HL-60/S4 (cell line): ENCODE results near the gene MITF.

Experiments
- in situ Hi-C: fragments of 300-500 bp; cut with MboI; formaldehyde crosslinking; loops from 2 replicates; pipeline ENCODE4 v1.14.3; 2022; ENCODE audit warnings: low sequenced_read_pairs

The MITF gene

DNA sequence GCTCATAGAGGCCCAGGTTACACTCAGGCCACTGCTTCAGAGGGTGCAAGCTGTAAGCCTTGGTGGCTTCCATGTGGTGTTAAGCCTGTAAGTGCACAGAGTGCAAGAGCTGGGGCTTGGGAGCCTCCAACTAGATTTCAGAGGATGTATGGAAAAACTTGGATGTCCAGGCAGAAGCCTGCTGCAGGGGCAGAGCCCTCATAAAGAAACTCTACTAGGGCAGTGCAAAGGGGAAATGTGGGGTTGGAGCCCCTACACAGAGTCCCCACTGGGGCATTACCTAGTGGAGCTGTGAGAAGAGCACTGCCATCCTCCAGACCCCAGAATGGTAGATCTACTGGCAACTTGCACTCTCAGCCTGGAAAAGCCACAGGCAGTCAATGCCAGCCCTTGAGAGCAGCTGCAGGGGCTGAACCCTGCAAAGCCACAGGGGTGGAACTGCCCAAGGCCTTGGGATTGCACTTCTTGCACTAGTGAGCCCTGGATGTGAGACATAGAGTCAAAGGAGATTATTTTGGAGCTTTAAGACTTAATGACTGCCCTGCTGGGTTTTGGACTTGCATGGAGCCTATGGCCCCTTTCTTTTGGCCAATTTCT, 14.0 kb downstream of the MITF start:
- in situ Hi-C loops: no loop called here

DNA sequence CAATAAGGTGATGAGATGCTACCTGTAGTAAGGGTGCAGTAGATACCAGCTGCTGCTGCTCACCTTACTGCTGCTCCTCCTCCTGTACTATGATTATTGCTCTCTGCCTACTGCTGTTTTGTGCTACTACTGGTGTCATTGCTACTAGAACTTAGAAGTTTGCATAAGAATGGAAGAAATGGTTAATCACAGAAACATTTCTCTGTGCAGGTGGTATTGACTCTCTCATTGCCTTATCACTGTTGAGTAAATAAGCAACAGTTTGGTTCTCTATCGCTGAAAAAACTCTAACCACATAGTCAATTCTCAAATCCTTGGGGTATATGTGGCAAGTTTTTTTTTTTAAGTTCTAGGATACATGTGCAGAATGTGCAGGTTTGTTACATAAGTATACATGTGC, 16.5 kb downstream of the MITF start:
- in situ Hi-C loops: no loop called here

DNA sequence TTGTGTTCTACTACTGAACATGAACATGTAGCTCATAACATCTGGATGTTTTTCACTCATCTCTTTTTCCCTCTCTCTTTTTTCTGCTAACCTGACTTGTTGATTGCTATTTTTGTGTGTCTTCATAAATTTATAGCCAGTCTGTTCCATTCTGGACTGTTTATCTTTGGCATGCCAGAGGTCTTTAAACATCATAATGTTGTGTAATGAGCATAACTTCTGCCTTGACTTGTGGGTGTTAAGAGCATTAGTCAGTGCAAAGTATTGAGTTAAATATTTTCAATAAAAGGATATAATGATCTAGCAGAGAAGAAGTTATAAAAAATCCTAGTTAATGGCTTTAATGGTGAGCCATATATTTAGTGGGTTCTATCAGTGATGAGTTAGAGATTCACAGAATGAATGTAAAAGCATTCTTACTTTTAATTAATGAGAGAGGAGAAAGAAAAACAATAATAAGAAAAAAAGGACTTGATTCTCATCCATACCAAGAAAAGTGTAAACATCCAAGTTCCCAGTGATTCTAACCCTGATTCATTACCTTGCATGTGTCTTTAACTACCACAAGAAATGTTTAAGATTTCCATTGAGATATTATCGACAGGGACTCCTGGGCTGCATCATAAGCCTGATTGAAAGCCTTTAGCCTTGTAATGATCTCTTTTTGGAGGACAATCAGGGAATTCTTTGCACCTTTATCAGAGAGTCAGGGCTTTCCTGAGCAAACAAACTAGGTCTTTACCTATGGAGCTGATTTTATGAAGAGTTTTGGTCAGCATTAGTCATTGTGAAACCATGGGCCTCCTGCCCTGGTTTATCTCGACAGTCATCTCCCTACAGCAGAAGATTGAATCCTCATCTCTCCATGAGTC, 22.9 kb downstream of the MITF start:
- in situ Hi-C loops: no loop called here

- in situ Hi-C loops: no loop called here
Measured at GRCh38 chr3:69762768-69763229, 23.5 kb downstream of the MITF start.

DNA sequence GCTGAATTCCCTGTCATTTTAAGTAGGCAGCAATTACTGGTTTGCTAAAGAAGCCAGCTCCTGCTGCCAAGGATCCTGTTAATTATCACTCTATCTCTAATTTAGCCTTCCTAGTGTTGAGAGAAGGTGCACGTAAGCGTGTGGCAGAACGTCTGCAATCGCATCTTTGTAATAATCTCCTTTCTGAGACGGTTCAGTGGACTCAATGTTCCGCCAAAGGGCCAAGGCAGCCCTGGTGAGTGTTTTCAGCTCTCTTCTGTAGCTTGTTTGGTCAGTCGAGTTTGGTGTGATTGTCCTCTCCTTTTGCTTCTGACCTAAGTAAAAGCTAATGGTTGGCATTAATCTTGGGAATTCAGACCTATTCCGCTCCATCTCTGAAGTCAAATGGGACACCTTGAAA, 24.2 kb downstream of the MITF start:
- in situ Hi-C loops: no loop called here

- in situ Hi-C loops: no loop called here
Measured at GRCh38 chr3:69764121-69764741, 25.0 kb downstream of the MITF start.

- in situ Hi-C loops: no loop called here
Measured at GRCh38 chr3:69764861-69765260, 25.6 kb downstream of the MITF start.

GRCh38 chr3:69766638-69767037, 27.4 kb downstream of the MITF start:
- in situ Hi-C loops: no loop called here

DNA sequence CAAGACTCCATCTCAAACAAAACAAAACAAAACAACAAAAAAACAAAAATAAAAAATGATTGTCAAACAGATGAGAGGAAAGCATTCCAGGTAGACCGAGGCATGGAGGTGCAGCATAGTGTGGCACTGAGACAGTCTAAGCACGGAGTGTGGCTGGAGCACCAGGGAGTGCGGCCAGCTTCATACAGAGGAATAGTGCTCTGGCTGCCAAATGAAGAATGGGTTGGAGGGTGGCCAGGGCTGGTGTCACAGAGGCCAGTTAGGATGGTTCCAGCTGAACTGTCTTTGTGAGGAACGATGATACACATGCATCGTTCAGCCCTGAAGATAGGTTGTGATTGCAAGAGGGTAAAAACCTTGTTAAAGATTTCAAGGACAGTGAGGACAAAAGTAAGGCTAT, 28.3 kb downstream of the MITF start:
- in situ Hi-C loops: no loop called here

DNA sequence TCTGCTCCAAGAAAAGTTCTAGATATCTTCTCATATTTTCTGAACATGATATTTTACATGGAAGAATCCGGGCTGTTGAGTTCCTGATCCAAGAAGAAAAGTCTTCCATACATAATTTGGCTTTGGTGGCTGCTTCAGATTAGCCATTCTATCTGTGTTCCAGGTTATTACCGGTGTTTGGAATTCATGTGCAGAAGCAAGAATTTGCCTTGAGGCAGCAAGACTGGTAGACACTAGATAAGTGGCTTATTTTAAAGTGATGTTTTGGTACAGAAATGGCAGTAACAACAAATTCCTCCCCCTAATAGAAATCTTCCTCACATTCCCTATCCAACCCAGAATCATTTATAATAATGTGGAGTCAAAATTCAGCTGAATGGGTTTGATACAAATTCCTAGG, 29.2 kb downstream of the MITF start:
- in situ Hi-C loops: no loop called here

GRCh38 chr3:69770219-69770618, 31.0 kb downstream of the MITF start:
- in situ Hi-C loops: no loop called here

GRCh38 chr3:69770976-69771634, 31.8 kb downstream of the MITF start:
- in situ Hi-C loops: no loop called here

DNA sequence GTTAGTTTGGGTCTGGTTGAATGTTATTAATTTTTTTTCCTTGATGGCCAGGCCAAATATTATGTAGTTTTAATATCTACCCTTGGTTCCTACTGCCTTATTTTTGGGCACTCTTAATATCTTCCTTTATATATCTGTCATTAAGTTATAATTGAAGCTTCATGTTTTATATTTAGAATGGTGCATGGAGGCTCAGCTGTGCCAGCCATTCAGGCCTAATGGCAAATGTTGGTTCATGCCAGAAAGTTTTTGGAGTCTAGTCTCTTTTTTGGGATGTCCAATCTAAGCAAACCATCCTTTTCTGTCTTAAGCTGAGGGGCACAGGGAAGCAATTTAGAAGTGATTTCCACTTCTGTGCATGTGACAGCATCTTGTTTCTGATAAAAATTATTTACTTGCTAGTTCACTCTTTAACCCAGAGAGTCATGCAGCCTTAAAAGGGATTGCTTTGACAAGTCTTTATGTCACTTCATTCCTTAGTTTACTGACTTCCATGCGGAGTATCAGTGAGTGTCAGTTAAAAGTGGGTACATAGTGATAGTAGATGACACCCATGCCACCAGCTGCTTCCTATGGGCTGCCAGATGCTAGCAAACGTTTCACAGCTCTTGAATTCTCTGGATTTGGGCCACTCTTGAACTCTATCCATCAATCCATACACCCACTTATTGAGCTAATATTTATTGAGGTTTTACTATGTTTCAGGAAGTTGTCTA, 33.0 kb downstream of the MITF start:
- in situ Hi-C loops: no loop called here

DNA sequence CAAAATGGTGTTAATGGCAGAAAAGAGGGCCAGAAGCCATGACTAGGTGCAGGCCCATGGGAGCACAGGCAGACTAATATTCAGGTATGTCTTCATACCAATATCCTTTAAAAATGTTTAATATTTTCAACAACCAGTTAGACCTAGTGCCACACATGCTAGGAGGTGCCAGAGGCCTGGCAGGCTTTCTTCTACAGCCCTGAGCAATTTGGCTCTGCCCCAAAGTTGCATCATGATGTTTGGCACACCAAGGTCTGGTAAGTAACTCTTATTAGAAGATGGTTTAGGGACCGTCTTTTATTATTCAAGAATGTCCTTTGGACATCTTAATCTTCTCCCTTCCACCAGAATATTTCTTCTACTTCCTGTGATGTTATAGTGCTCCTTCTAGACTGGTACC, 34.8 kb downstream of the MITF start:
- in situ Hi-C loops: no loop called here

DNA sequence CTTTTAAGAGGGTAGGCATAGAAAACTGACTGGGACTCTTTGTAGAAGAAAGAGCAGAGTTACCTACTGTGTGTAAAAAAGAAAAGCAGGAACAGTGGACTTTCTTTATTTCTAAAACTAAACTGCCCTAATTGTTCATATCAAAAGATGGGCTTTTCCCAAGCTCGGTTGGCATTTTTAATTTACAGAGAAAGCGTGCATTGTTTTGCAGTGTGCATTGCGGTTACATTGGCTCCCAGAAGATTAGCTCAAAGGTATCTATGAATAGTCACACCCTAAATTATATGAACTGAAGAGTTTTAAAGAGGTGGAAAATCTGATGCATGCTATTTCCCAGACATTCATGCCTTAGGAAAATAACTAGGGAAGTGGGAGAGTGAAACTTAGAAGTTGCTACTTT, 36.5 kb downstream of the MITF start:
- in situ Hi-C loops: no loop called here

- in situ Hi-C loops: no loop called here
Measured at GRCh38 chr3:69776289-69776688, 37.0 kb downstream of the MITF start.

DNA sequence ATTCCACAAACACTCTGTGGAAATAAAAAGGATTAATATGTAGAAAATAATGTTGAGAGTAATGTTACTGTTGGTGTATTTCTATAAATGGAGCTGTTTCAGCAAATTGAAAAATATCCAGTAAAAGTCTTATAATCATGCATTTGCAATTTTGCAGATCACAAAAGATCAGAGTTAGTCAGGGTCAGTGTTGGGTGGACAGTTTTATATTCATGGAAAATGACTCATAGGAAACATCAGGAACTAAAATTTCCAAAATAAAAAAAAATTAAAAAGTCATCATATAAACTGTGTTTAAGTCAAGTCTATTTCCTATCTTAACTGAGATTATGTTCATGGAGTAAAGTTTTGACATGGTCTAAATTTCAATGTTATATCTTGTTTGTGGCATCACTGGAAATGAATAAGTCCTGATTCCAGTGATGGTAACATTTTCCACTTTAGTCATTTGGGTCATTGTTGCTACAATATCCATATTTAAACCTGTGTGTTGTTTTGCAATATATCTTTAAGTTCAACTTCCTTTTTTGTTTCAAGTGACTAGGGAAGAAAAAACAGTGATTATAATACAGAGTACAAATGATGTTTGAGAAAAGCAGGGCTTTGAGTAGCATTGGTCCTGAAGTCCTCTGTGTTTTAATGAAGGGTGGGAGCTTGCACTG, 37.8 kb downstream of the MITF start:
- in situ Hi-C loops: no loop called here

DNA sequence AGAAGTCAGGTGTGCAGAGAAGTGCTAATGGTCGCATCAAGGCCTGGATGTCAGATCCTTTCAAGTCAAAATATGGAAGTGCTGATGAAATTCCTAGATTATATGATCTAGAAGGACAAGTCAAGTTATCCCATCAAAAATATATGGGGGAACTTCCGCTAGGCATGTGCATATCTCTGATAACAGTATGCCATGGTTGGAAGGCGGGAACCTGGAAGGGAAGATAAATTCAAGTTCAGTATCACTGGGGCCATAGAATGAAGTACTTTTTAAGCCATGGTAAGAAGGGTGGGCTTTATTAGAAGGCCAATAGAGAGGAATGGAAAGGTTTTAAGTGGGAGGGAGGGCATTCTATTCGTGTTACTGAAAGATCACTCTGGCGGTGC, 38.3 kb downstream of the MITF start:
- in situ Hi-C loops: no loop called here

GRCh38 chr3:69781593-69781992, 42.3 kb downstream of the MITF start:
- in situ Hi-C loops: no loop called here

GRCh38 chr3:69784954-69785514, 45.8 kb downstream of the MITF start:
- in situ Hi-C loops: no loop called here
